ENCODE results near the gene ASPG. TPM values are rescaled to one million over a fixed set of nuclear protein-coding genes. Genes with fewer than 3 reads are reported as not detected.

Gene ASPG
- total RNA-seq, 1 donor from 2014 or later: not detected

GRCh38 chr14:104104076-104104901 lies 18.8 kb downstream of the ASPG start:
- DNase-seq (ENCODE audit: extremely low read depth, low read depth, low spot score): no peak

DNA sequence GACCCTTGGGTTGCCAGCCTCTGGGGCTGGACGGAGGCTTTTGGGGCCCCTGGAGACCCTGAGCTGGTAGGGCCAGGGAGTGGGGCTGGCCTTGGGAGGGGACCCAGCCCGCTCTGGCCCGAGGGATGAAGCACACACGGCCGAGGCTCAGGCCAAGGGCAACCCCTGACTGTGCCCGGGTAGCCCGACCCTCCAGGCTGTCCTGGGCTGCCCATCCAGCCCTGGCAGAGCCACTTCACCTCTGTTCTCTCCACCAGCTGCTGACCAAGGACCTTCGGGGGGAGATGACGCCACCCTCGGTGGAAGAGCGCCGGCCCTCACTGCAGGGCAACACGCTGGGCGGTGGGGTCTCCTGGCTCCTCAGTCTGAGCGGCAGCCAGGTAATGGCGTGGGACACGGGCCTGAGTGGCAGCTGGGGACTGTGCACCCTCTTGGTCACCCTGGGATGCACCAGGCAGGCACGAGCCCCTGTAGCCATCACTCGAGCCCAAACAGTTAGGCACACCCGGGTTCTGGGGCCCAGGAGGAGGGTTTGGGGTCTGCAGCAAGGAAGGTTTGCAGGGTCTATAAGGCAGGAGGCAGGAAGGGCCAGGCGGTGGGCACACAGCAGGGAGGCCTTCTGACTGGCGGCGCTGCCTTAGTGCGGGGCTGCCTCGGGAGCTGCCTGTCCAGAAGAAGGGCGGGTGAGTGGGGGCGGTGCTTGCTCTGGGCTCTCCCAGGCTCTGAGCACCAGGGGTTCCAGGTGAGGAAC lies 19.7 kb downstream of the ASPG start:
- DNase-seq (ENCODE audit: extremely low read depth, low read depth, low spot score): no peak

DNA sequence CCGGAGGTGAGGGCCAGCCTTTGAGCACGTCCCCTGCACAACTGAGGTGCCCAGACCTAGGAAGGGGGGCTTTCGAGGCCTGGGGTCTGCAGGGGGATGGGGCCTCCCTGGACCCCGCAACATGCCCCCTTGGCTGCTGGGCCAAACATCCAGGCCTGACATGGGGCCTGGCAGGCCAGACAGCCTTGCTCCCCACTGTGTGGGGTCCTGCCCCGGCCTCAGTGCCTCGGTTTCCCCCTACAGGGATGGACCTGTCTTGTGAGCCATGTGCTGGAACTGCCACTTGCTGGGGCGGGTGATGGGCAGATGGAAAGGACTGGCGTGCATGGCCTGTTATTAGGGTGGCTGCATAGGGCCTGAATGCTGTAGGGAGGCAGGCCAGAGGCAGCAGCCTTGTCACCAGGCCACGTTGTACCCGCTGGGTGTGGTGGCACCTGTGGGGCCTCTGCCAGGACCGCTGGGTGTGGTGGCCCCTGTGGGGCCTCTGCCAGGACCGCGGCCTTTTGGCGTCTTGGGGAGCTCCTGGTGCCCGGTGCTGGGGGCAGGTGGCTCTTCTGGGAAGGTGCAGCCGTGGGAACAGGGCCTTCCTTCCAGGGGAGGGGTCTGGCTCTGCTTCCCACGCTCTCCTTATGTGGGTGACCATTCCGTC lies 20.4 kb downstream of the ASPG start:
- no peak for DNase-seq (ENCODE audit: extremely low read depth, low read depth, low spot score)

- DNase-seq (ENCODE audit: extremely low read depth, low read depth, low spot score): no peak
These were observed 21.0 kb downstream of the ASPG start for GRCh38 chr14:104106471-104106991.

DNA sequence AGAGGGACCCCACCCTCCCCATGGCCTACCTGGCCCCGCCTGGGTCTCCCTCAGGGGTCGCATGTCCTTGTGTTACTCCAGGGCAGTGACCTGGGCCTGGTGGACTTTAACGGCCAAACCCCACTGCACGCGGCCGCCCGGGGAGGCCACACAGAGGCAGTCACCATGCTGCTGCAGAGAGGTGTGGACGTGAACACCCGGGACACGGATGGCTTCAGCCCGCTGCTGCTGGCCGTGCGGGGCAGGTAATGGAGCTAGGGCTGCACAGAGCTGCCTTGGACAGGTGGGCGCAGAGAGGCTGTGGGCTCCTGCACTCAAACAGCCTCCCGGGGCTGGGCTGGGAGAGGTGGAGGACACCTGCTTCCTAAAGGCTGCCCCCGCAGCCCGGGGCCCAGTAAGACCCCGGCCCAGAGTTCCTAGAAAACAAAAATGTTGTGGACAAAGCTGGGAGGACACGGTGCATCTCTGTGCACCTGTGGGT lies 21.6 kb downstream of the ASPG start:
- DNase-seq (ENCODE audit: extremely low read depth, low read depth, low spot score): no peak

GRCh38 chr14:104107611-104108569 lies 22.4 kb downstream of the ASPG start:
- DNase-seq (ENCODE audit: extremely low read depth, low read depth, low spot score): no peak

GRCh38 chr14:104108570-104109541 lies 23.4 kb downstream of the ASPG start:
- no peak for DNase-seq (ENCODE audit: extremely low read depth, low read depth, low spot score)

DNA sequence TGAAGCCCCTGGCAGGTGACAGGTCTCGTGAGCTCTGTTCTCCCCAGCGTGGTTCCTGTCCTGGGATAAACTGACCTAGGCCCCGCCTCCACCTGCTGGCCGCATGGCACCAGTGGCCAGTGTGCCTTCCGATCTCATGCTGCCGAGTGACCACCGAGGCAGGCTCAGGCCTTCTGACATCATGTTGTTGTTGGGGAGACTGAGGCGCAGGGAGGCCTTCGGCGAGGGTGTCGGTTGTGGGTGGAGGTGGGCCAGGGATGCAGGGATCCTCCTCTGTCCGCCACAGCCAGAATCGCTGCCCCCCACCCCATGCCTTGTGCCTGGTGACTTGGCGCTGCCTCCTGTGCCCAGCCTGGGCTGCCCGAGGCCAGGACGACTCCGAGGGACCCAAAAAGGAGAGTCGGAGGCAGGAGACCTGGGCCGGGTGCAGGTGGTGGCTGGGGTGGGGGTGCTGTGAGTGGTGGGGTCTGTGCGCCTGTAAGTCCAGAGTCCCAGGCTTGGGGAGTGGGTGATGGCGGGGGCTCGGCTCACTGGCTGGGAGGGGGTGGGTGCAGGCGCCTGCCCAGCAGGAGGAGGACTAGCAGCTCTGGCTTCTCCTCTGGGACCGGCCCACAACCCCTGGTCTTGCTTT lies 24.3 kb downstream of the ASPG start:
- no peak for DNase-seq (ENCODE audit: extremely low read depth, low read depth, low spot score)

DNA sequence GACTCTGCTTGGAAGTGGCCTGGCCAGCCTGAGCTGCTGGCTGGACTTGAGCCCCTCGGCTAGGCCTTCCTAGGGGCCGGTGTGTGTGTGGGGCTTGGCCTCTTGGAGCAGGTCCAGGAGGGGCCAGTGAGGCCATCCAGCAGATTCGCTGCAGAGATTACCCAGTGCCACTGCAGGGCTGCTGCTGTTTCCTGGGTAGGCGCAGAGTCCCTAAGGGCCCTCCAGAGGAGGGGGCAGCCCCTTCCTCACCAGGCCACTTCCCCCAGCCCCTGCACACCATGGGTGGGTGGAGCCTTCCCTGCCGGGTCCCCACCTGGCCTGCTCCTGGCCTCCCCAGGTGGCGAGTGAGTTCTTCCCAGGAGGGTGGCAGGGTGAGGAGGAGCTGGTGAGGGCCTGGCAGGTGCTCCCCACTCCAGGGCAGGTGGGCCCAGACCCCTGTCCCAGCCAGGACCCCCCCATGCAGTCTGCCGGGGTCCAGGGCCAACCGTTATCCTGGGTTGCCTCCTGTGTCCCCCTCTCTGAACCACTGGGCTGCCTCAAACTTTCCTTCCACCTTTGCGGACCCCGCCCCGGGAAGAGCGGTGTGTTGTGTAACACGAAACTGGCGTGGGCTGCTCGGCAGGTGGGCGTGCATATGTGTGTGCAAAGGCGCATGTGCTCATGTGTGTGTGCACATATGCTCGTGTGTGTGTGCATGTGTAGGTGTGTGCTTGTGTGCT lies 25.1 kb downstream of the ASPG start:
- DNase-seq (ENCODE audit: extremely low read depth, low read depth, low spot score): no peak

- no peak for DNase-seq (ENCODE audit: extremely low read depth, low read depth, low spot score)
These were observed 26.0 kb downstream of the ASPG start for GRCh38 chr14:104111301-104112112.

DNA sequence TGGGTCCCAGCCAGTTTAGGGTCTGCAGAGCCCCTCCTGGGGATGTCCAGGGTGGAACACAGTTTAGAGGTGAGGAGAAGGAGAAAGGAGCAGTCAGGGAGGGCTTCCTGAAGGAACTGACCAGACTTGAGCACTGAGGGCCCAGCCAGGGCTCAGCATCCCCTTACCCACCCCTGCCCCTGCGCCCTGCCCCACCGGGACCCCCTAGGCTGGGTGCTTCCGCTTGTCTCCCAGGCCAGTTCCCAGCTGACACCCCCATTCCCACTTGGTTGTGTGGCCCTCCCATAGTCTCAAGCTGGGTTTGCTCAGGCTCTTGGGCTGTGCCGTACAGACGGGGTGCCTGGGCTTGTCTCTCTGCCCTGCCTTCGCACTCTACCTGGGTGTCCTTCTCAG lies 26.6 kb downstream of the ASPG start:
- DNase-seq (ENCODE audit: extremely low read depth, low read depth, low spot score): no peak

- DNase-seq (ENCODE audit: extremely low read depth, low read depth, low spot score): no peak
These were observed 27.4 kb downstream of the ASPG start for GRCh38 chr14:104112609-104113571.

GRCh38 chr14:104113631-104114420 lies 28.3 kb downstream of the ASPG start:
- no peak for DNase-seq (ENCODE audit: extremely low read depth, low read depth, low spot score)

- no peak for DNase-seq (ENCODE audit: extremely low read depth, low read depth, low spot score)
These were observed 29.1 kb downstream of the ASPG start for GRCh38 chr14:104114421-104115130.
